HCT116 (cell line): ENCODE data around the gene IFRD2. TPM values are rescaled to one million over a fixed set of nuclear protein-coding genes. Genes with fewer than 3 reads are reported as not detected.
"Not testable (repeated sequence)": the region's sequence is repeated elsewhere in the genome, so short reads cannot be mapped to it uniquely, and the experiment has no call there.

Source experiments
- ATAC-seq: fragments of 200-7000 bp; cut with Tn5 transposase; 2 replicates; pipeline ENCODE4 v1.9.1; 2020; ENCODE audit warnings: mild to moderate bottlenecking, moderate library complexity
- BruUV-seq: library from RNA; stranded (reverse); fragments of 400-500 nt; replicated peaks from 2 replicates; lab custom pipeline; 2021; lab: Mats Ljungman, UMichigan
- CTCF ChIA-PET: fragments of 300-600 bp; sonication (Branson Sonifier 250); formaldehyde crosslinking; loops from one replicate; lab custom pipeline; 2021; ENCODE audit warnings: antibody characterized with exemption; lab: Charles Lee
- POLR2A ChIA-PET: fragments of 300-600, 350-600 bp; sonication (Branson Sonifier 250); formaldehyde crosslinking; loops from one replicate; lab custom pipeline; 2021; ENCODE audit warnings: antibody characterized with exemption; lab: Charles Lee
- RAD21 ChIA-PET, 2 experiments: fragments of 300-600 bp; sonication (Branson Sonifier 250); formaldehyde crosslinking; loops; one replicate each; lab custom pipeline; 2023; ENCODE audit warnings: low total read pairs in 2 of 2; ENCODE audit not compliant: uncharacterized antibody in 2 of 2, unreplicated experiment in 2 of 2, low non-redundant PET in 1 of 2; lab: Charles Lee
- DNase-seq: peaks from one replicate; pipeline ENCODE4 v3.0.0-alpha.2; 2010; ENCODE audit warnings: low read depth, low spot score
- H2AFZ ChIP-seq: fragments of 200-600 bp; shearing (Covaris generic), sonication (generic); 2 replicates; pipeline ENCODE4 v1.6.1; 2017; ENCODE audit warnings: low read depth, mixed run types, mixed read lengths, antibody characterized with exemption, low read length; ENCODE audit not compliant: poor library complexity, severe bottlenecking
- H3K27ac ChIP-seq: 2 replicates; pipeline ENCODE4 v1.5.1; 2012; ENCODE audit warnings: low read depth, low read length
- H3K27me3 ChIP-seq: fragments of 200-600 bp; sonication (generic); 2 replicates; pipeline ENCODE4 v1.6.1; 2016; ENCODE audit warnings: mixed run types, low read length, mixed read lengths; ENCODE audit not compliant: insufficient read depth
- H3K36me3 ChIP-seq, 2 experiments: fragments of 200-500 bp in 1 of 2; fragments of 200-600 bp in 1 of 2; sonication (Bioruptor generic) in 1 of 2; sonication (generic) in 1 of 2; 2 replicates each; pipeline versions ENCODE4 v1.5.1 to v1.6.1; 2014 to 2016; ENCODE audit warnings: low read length in 2 of 2, inconsistent platforms in 1 of 2, mixed read lengths in 1 of 2, mixed run types in 1 of 2; ENCODE audit not compliant: insufficient read depth in 2 of 2, control insufficient read depth in 1 of 2
- H3K4me1 ChIP-seq, 2 experiments: fragments of 200-600 bp in 1 of 2; sonication (generic) in 1 of 2; 2 replicates each; pipeline versions ENCODE4 v1.5.1 to v1.6.1; 2012 to 2017; ENCODE audit warnings: low read length in 2 of 2, inconsistent platforms in 1 of 2, mild to moderate bottlenecking in 1 of 2, mixed read lengths in 1 of 2, mixed run types in 1 of 2, moderate library complexity in 1 of 2; ENCODE audit not compliant: insufficient read depth in 2 of 2, control insufficient read depth in 1 of 2
- H3K4me2 ChIP-seq: fragments of 200-600 bp; sonication (generic); 2 replicates; pipeline ENCODE4 v1.6.1; 2017; ENCODE audit warnings: mixed run types, low read length, mixed read lengths
- H3K4me3 ChIP-seq, 2 experiments: fragments of 200-600 bp in 1 of 2; sonication (generic) in 1 of 2; replicated peaks in 1 of 2; 2 replicates each; pipeline ENCODE4 v1.5.1; 2011 to 2016; ENCODE audit warnings: low read length in 2 of 2, control low read depth in 1 of 2, low read depth in 1 of 2, mild to moderate bottlenecking in 1 of 2, mixed read lengths in 1 of 2, mixed run types in 1 of 2
- H3K79me2 ChIP-seq: fragments of 200-600 bp; sonication (generic); 2 replicates; pipeline ENCODE4 v1.6.1; 2017; ENCODE audit warnings: mild to moderate bottlenecking, mixed run types, low read length, moderate library complexity, mixed read lengths; ENCODE audit not compliant: insufficient read depth
- H3K9ac ChIP-seq: fragments of 200-600 bp; sonication (generic); 2 replicates; pipeline ENCODE4 v1.6.1; 2016; ENCODE audit warnings: low read length, mixed read lengths
- H3K9me2 ChIP-seq: fragments of 200-600 bp; sonication (generic), shearing (Covaris generic); 2 replicates; pipeline ENCODE4 v1.6.1; 2017; ENCODE audit warnings: mixed run types, mild to moderate bottlenecking, moderate library complexity; ENCODE audit not compliant: insufficient read depth
- H3K9me3 ChIP-seq, 2 experiments: fragments of 200-500 bp in 1 of 2; fragments of 200-600 bp in 1 of 2; sonication (Bioruptor generic) in 1 of 2; sonication (generic) in 1 of 2; 2 replicates each; pipeline ENCODE4 v1.6.1; 2014 to 2017; ENCODE audit warnings: low read length in 2 of 2, mixed read lengths in 2 of 2, inconsistent platforms in 1 of 2, low read depth in 1 of 2, mild to moderate bottlenecking in 1 of 2, mixed run types in 1 of 2, moderate library complexity in 1 of 2; ENCODE audit not compliant: control insufficient read depth in 1 of 2, insufficient read depth in 1 of 2
- H4K20me1 ChIP-seq: fragments of 200-600 bp; sonication (generic), shearing (Covaris generic); 2 replicates; pipeline ENCODE4 v1.6.1; 2017; ENCODE audit warnings: mixed run types, mild to moderate bottlenecking, moderate library complexity; ENCODE audit not compliant: insufficient read depth
- POLR2AphosphoS5 ChIP-seq: IDR thresholded peaks from 2 replicates; pipeline ENCODE4 v1.6.1; 2011; ENCODE audit warnings: mild to moderate bottlenecking, low read depth, low read length, moderate library complexity
- intact Hi-C: fragments of 100-400 bp; cut with micrococcal nuclease; formaldehyde crosslinking; loops from 2 replicates; pipeline ENCODE4 v1.10.0; 2022
- total RNA-seq: library from RNA; stranded (reverse); gene quantifications from one replicate; pipeline ENCODE4 v1.2.1, GENCODE V29; 2021; ENCODE audit not compliant: unreplicated experiment
- TF ChIP-seq, protein P1 (sequence below): IDR thresholded peaks from 2 replicates; pipeline ENCODE4 v1.6.1; 2012

The IFRD2 gene
- total RNA-seq, 1 experiment from 2014 or later = 146 TPM

DNA sequence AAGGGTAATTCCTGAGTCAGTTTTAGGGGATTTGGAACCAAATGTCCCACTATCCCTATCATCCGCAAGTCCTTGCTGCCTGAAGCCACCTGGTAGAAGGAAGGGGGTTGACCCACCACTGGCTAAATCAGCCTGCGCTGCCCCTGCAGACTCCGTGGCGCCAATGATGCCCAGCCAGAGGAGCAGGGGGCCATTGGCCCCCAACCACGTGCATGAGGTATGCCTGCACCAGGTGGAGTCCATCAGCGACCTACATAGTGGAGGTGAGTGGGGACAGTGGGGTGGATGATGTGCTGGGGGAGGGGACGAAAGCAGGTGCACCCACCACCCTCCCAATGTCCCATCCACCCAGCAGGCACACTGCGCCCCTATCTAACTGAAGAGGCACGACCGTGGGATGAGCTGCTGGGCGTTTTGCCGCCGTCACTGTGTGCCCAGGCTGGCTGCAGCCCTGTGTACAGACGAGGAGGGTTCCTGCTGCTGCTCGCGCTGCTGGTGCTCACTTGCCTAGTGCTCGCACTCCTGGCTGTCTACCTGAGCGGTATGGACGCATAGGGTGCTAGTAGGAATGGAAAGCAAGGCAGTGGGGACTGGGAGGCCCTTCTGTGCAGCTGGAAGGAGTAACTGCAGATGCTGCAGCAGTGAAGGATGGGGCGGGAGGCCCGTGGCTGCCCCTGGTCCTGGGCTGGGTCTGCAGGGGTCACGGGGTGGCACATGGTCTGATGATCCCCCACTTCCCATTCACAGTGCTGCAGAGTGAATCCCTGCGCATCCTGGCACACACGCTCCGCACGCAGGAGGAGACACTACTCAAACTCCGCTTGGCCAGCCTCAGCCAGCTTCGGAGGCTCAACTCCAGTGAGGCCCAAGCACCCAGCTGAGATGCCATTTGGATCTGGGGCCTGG is 5.7 kb downstream of the IFRD2 start:
- Histone ChIP-seq H3K27ac (no peak overlapping the region), H3K79me2 (peaks cover 36% of the 10 kb centered on the region), H3K27me3 (no peaks in the 10 kb centered on the region), H3K4me1 (peaks cover 6 to 7% of the 10 kb centered on the region in 2 experiments; a peak in 3 of 4 replicates), H4K20me1 (no peaks in the 10 kb centered on the region), H3K4me2 (no peak overlapping the region), H2AFZ (no peak overlapping the region), H3K9me2 (no peaks in the 10 kb centered on the region), H3K9me3 (no peaks in the 10 kb centered on the region), H3K4me3 (no peak overlapping the region), H3K36me3 (peaks cover 23 to 45% of the 10 kb centered on the region in 2 experiments), H3K9ac (no peak overlapping the region)
- TF ChIP-seq POLR2AphosphoS5 = 0 out of 2 replicates have a peak, but pooled peaks have one; percentile 18
- TF ChIP-seq, protein P1, sequence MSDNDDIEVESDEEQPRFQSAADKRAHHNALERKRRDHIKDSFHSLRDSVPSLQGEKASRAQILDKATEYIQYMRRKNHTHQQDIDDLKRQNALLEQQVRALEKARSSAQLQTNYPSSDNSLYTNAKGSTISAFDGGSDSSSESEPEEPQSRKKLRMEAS = no peak
- ChIA-PET CTCF (no interaction called here), RAD21 (no interaction called here), POLR2A (no interaction called here)
- intact Hi-C loops = no loop called here
- BruUV-seq = no TSS peak
- DNase-seq = no peak
- ATAC-seq = no peak

DNA sequence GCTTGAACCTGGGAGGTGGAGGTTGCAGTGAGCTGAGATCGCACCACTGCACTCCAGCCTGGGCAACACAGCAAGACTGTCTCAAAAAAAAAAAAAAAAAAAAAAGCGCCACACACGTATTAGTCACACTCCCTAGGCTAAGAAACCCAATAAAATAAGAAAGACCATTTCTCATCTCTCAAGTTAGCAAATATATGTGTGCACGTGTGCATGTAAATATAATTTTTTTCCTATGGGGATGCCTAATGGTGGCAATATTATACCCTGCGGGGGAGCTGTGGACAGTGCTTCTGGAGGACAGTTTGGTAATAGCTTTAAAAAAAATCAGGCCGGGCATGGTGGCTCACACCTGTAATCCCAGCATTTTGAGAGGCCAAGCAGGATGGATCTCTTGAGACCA is 8.1 kb downstream of the IFRD2 start:
- BruUV-seq, H3K27ac ChIP-seq, H4K20me1 ChIP-seq, H3K4me3 ChIP-seq, H3K9ac ChIP-seq, H3K4me2 ChIP-seq, intact Hi-C loops, DNase-seq, RAD21 ChIA-PET, H2AFZ ChIP-seq, H3K9me3 ChIP-seq, H3K9me2 ChIP-seq, H3K4me1 ChIP-seq, H3K27me3 ChIP-seq: not testable (repeated sequence)
- peak; percentile 35; the same call in 1 of the 2 replicates for ATAC-seq
- peaks cover 11% of the 10 kb centered on the region; the same call in 1 of the 2 replicates for H3K79me2 ChIP-seq
- H3K36me3 ChIP-seq = peaks cover 13 to 28% of the 10 kb centered on the region in 2 experiments
- ChIA-PET CTCF (interaction anchor here (1.1 to 1.4 kb wide), 2 partner anchors 10 to 19 kb away, joined by 3 to 4 read pairs; no protein-coding TSS in a partner anchor), POLR2A (interaction anchor here (0.8 kb wide), 1 partner anchor 48 kb away, joined by 3 read pairs; the partner anchor contains the start of gene GNAI2)
